ENCODE data around the gene CD72.

GRCh38 chr9:35629597-35629996, 11.4 kb upstream of the CD72 start:
- TF ChIP-seq EZH2 (IDR thresholded peaks at IDR 0.05; ENCODE audit: low read length, unreplicated experiment) (no peak), EZH2phosphoT487 (IDR thresholded peaks at IDR 0.05; ENCODE audit: borderline replicate concordance, low read length) (no peak)
- TF ChIP-seq, protein P1, sequence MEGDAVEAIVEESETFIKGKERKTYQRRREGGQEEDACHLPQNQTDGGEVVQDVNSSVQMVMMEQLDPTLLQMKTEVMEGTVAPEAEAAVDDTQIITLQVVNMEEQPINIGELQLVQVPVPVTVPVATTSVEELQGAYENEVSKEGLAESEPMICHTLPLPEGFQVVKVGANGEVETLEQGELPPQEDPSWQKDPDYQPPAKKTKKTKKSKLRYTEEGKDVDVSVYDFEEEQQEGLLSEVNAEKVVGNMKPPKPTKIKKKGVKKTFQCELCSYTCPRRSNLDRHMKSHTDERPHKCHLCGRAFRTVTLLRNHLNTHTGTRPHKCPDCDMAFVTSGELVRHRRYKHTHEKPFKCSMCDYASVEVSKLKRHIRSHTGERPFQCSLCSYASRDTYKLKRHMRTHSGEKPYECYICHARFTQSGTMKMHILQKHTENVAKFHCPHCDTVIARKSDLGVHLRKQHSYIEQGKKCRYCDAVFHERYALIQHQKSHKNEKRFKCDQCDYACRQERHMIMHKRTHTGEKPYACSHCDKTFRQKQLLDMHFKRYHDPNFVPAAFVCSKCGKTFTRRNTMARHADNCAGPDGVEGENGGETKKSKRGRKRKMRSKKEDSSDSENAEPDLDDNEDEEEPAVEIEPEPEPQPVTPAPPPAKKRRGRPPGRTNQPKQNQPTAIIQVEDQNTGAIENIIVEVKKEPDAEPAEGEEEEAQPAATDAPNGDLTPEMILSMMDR (conservative IDR thresholded peaks at IDR 0.05; ENCODE audit: low read depth, low read length), result no peak

Data from PC-3 (cell line).